Hepatocyte (in vitro differentiated cells): ENCODE data around the gene MAN2A1. TPM values are rescaled to one million over a fixed set of nuclear protein-coding genes. Genes with fewer than 3 reads are reported as not detected.
A peak's percentile ranks its signal among the peaks of the same experiment; 100 is the strongest.
"Not testable (repeated sequence)": the region's sequence is repeated elsewhere in the genome, so short reads cannot be mapped to it uniquely, and the experiment has no call there.

ENCODE experiments used
- DNase-seq: peaks from one replicate; pipeline ENCODE4 v3.0.0-alpha.2; 2016; ENCODE audit warnings: low spot score
- H2AFZ ChIP-seq: fragments of 200-600 bp; sonication (generic); 2 replicates; pipeline ENCODE4 v1.6.0; 2016; ENCODE audit warnings: antibody characterized with exemption, mild to moderate bottlenecking
- H3K27ac ChIP-seq: fragments of 200-600 bp; sonication (generic); 2 replicates; pipeline ENCODE4 v1.5.1; 2016; ENCODE audit warnings: mild to moderate bottlenecking
- H3K27me3 ChIP-seq: fragments of 200-600 bp; sonication (generic); 2 replicates; pipeline ENCODE4 v1.6.1; 2016
- H3K36me3 ChIP-seq: fragments of 200-600 bp; sonication (generic); replicated peaks from 2 replicates; pipeline ENCODE4 v1.5.1; 2016; ENCODE audit warnings: low read depth; ENCODE audit not compliant: insufficient read depth
- H3K4me1 ChIP-seq: fragments of 200-600 bp; sonication (generic); 2 replicates; pipeline ENCODE4 v1.5.1; 2016; ENCODE audit warnings: mild to moderate bottlenecking, moderate library complexity; ENCODE audit not compliant: insufficient read depth
- H3K4me2 ChIP-seq: fragments of 200-600 bp; sonication (generic); 2 replicates; pipeline ENCODE4 v1.6.0; 2016
- H3K4me3 ChIP-seq: fragments of 200-600 bp; sonication (generic); 2 replicates; pipeline ENCODE4 v1.5.1; 2016; ENCODE audit warnings: mild to moderate bottlenecking
- H3K79me2 ChIP-seq: fragments of 200-600 bp; sonication (generic); 2 replicates; pipeline ENCODE4 v1.6.0; 2017; ENCODE audit warnings: mild to moderate bottlenecking
- H3K9me2 ChIP-seq: fragments of 200-600 bp; sonication (generic); replicated peaks from 2 replicates; pipeline ENCODE4 v1.6.0; 2017; ENCODE audit warnings: mild to moderate bottlenecking; ENCODE audit not compliant: insufficient read depth
- H3K9me3 ChIP-seq: fragments of 200-600 bp; sonication (generic); 2 replicates; pipeline ENCODE4 v1.5.1; 2016; ENCODE audit warnings: low read depth, mild to moderate bottlenecking
- H4K20me1 ChIP-seq: fragments of 200-600 bp; sonication (generic); 2 replicates; pipeline ENCODE4 v1.6.0; 2016; ENCODE audit warnings: mild to moderate bottlenecking; ENCODE audit not compliant: insufficient read depth, poor library complexity, severe bottlenecking
- CTCF ChIP-seq: fragments of 200-600 bp; sonication (generic); IDR thresholded peaks from 2 replicates; pipeline ENCODE4 v1.5.1; 2016; ENCODE audit warnings: antibody characterized with exemption, mild to moderate bottlenecking; ENCODE audit not compliant: poor library complexity
- EZH2 ChIP-seq: fragments of 200-600 bp; sonication (generic); IDR thresholded peaks from 2 replicates; pipeline ENCODE4 v1.6.1; 2016; ENCODE audit warnings: antibody characterized with exemption, mild to moderate bottlenecking, borderline replicate concordance
- EZH2phosphoT487 ChIP-seq: fragments of 200-600 bp; sonication (generic); IDR thresholded peaks from one replicate; pipeline ENCODE4 v1.6.1; 2018; ENCODE audit warnings: antibody characterized with exemption, mild to moderate bottlenecking, low read depth, moderate library complexity; ENCODE audit not compliant: unreplicated experiment, severe bottlenecking
- WGBS: methylation state at CpG from one replicate; pipeline ENCODE4 v1.1.6; 2016; ENCODE audit warnings: low lambda C conversion rate; ENCODE audit errors: missing lambda C conversion rate; 5-methylcytosine and 5-hydroxymethylcytosine counted together
- polyA plus RNA-seq: library from polyadenylated mRNA; unstranded; fragments of >200 nt; fragmentation: Nextera tagmentation; extraction: Ambion mirVana; gene quantifications from 2 replicates; pipeline ENCODE4 v1.2.1, GENCODE V29; 2016
- total RNA-seq: library from RNA; depleted of rRNA; stranded (reverse); fragments of >200 nt; gene quantifications from 2 replicates; pipeline ENCODE4 v1.2.3, GENCODE V29; 2014

MAN2A1 gene
- total and polyA plus RNA-seq, 2 experiments from 2014 or later: 31.5 to 150 TPM

DNA sequence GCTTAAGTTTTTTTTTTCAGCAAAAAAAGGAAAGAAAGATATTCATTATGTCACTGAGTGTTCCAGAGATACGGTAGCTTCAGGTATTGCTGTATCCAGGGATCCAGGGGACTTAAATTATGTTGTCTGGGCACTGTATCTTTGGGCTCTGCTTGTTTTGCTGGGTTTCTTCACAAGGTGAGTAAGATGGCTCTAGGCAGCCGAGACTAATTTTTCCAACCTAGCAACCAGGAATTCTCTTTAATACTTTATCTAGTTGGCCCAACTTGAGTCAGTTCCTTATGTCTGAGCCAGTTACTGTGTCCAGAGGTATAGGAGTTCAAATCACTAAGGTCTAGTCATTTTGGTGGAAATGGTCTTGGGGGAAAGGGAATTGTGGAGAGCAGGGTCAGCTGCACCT, 66.0 kb downstream of the MAN2A1 start:
- 73% methylated on average over 2 of the region's 2 CpGs for WGBS
- Histone ChIP-seq H3K79me2 (peaks cover 46% of the 10 kb centered on the region), H3K27me3 (no peaks in the 10 kb centered on the region), H3K4me1 (peaks cover 3% of the 10 kb centered on the region), H2AFZ (no peak overlapping the region), H3K27ac (no peak overlapping the region), H3K9me3 (peaks cover 7% of the 10 kb centered on the region), H3K4me3 (no peak overlapping the region), H3K4me2 (no peak overlapping the region), H3K9me2 (no peaks in the 10 kb centered on the region), H3K36me3 (no peaks in the 10 kb centered on the region), H4K20me1 (no peaks in the 10 kb centered on the region)
- DNase-seq: no peak
- TF ChIP-seq CTCF (no peak), EZH2phosphoT487 (no peak), EZH2 (no peak)

- no peak for DNase-seq
- peaks cover 3% of the 10 kb centered on the region for H3K4me1 ChIP-seq
- peaks cover 41% of the 10 kb centered on the region for H3K79me2 ChIP-seq
- no peaks in the 10 kb centered on the region for H3K27me3 ChIP-seq
- no peak overlapping the region for H3K27ac ChIP-seq
- H4K20me1 ChIP-seq: no peaks in the 10 kb centered on the region
- TF ChIP-seq CTCF: no peak
- TF ChIP-seq EZH2: no peak
- WGBS: 90% methylated on average over 6 of the region's 6 CpGs
- no peaks in the 10 kb centered on the region for H3K9me2 ChIP-seq
- H3K4me2 ChIP-seq: no peak overlapping the region
- no peak overlapping the region for H3K4me3 ChIP-seq
- no peaks in the 10 kb centered on the region for H3K36me3 ChIP-seq
- H2AFZ ChIP-seq: no peak overlapping the region
- peaks cover 7% of the 10 kb centered on the region for H3K9me3 ChIP-seq
Measured at GRCh38 chr5:109756543-109757185, 66.9 kb downstream of the MAN2A1 start.

- Histone ChIP-seq H3K9me2 (no peaks in the 10 kb centered on the region), H3K36me3 (no peaks in the 10 kb centered on the region), H3K9me3 (peaks cover 7% of the 10 kb centered on the region), H3K27ac (no peak overlapping the region), H3K4me3 (no peak overlapping the region), H3K79me2 (peaks cover 41% of the 10 kb centered on the region), H2AFZ (no peak overlapping the region), H3K27me3 (no peaks in the 10 kb centered on the region), H4K20me1 (no peaks in the 10 kb centered on the region), H3K4me2 (no peak overlapping the region), H3K4me1 (peaks cover 3% of the 10 kb centered on the region)
- DNase-seq: no peak
- no peak for TF ChIP-seq EZH2
- no peak for TF ChIP-seq EZH2phosphoT487
- no peak for TF ChIP-seq CTCF
Measured at GRCh38 chr5:109757490-109757889, 67.8 kb downstream of the MAN2A1 start.

DNA sequence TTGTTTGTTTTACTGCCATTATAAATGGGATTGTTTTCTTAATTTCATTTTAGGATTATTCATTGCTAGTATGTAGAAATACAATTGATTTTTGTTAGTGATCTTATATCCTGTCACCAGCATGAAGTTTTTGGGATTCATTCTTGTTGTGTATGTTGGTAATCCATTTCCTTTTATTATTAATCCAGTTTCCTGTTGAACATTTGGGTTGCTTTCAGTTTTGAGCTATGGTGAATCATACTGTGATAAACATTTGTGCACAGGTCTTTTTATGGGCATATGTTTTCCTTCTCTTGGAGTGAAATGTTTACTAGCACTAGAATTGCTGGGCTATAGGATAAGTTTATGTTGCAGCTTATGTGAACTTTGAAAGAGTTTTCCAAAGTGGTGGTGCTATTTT, 69.6 kb downstream of the MAN2A1 start:
- Histone ChIP-seq H3K4me2 (peak overlapping the region; percentile 6), H3K79me2 (peaks cover 35% of the 10 kb centered on the region), H3K27ac (peak overlapping the region; percentile 24), H3K4me3 (no peak overlapping the region), H4K20me1 (no peaks in the 10 kb centered on the region), H2AFZ (no peak overlapping the region), H3K27me3 (no peaks in the 10 kb centered on the region), H3K4me1 (peaks cover 3% of the 10 kb centered on the region), H3K9me3 (peaks cover 7% of the 10 kb centered on the region), H3K36me3 (no peaks in the 10 kb centered on the region), H3K9me2 (no peaks in the 10 kb centered on the region)
- DNase-seq: no peak
- TF ChIP-seq EZH2: no peak
- TF ChIP-seq CTCF: no peak
- no peak for TF ChIP-seq EZH2phosphoT487

GRCh38 chr5:109760130-109760529, 70.4 kb downstream of the MAN2A1 start:
- not testable (repeated sequence) for H3K4me1 ChIP-seq, H3K27ac ChIP-seq, H3K4me2 ChIP-seq, H3K9me2 ChIP-seq, H4K20me1 ChIP-seq, H3K4me3 ChIP-seq, DNase-seq, H2AFZ ChIP-seq, H3K36me3 ChIP-seq, H3K27me3 ChIP-seq, H3K9me3 ChIP-seq
- WGBS: 98% methylated on average over 4 of the region's 4 CpGs
- H3K79me2 ChIP-seq: peaks cover 36% of the 10 kb centered on the region
